Activated CD4-positive, alpha-beta T cell treated with anti-CD3 and anti-CD28 coated beads, Interleukin-2, amount 10 ng/mL, durations not matched to agents 24 days and 14 days (primary cell): ENCODE measurements around the gene KCNAB1. TPM values are rescaled to one million over a fixed set of nuclear protein-coding genes. Genes with fewer than 3 reads are reported as not detected.

Experiments
- DNase-seq: peaks from one replicate; pipeline ENCODE4 v3.0.0; 2022
- H3K27ac Mint-ChIP-seq: one replicate; pipeline ENCODE4 v1.8.0; 2022; ENCODE audit warnings: mild to moderate bottlenecking, mixed read lengths
- H3K27me3 Mint-ChIP-seq: one replicate; pipeline ENCODE4 v1.8.0; 2022; ENCODE audit warnings: mixed read lengths
- H3K36me3 Mint-ChIP-seq: one replicate; pipeline ENCODE4 v1.8.0; 2022; ENCODE audit warnings: low read depth, mild to moderate bottlenecking, mixed read lengths
- H3K4me1 Mint-ChIP-seq: one replicate; pipeline ENCODE4 v1.8.0; 2021; ENCODE audit warnings: mixed read lengths
- H3K4me3 Mint-ChIP-seq: one replicate; pipeline ENCODE4 v1.8.0; 2022; ENCODE audit warnings: mild to moderate bottlenecking, moderate library complexity, mixed read lengths
- H3K9me3 Mint-ChIP-seq: one replicate; pipeline ENCODE4 v1.8.0; 2021; ENCODE audit warnings: mixed read lengths
- intact Hi-C: fragments of 100-400 bp; cut with micrococcal nuclease; formaldehyde crosslinking; loops from one replicate; pipeline ENCODE4 v1.15.1; 2023
- total RNA-seq: library from RNA; stranded (reverse); gene quantifications from 2 replicates; pipeline ENCODE4 v1.2.3, GENCODE V29; 2022

Gene KCNAB1
- total RNA-seq, 1 donor from 2014 or later, result not detected

- H3K36me3 Mint-ChIP-seq, result no peaks in the 10 kb centered on the region
- H3K4me1 Mint-ChIP-seq, result peaks cover 9% of the 10 kb centered on the region
- H3K27ac Mint-ChIP-seq, result no peak overlapping the region
- DNase-seq, result no peak
- H3K4me3 Mint-ChIP-seq, result no peak overlapping the region
- peaks cover 9% of the 10 kb centered on the region for H3K9me3 Mint-ChIP-seq
- intact Hi-C loops, result no loop called here
- H3K27me3 Mint-ChIP-seq, result peaks cover 13% of the 10 kb centered on the region
These were observed 466.8 kb downstream of the KCNAB1 start for GRCh38 chr3:156586905-156587759.

- H3K27me3 Mint-ChIP-seq, result peaks cover 11% of the 10 kb centered on the region
- no peak for DNase-seq
- H3K36me3 Mint-ChIP-seq, result no peaks in the 10 kb centered on the region
- no peak overlapping the region for H3K4me3 Mint-ChIP-seq
- intact Hi-C loops, result no loop called here
- H3K9me3 Mint-ChIP-seq, result peaks cover 9% of the 10 kb centered on the region
- peaks cover 6% of the 10 kb centered on the region for H3K4me1 Mint-ChIP-seq
- no peak overlapping the region for H3K27ac Mint-ChIP-seq
These were observed 467.3 kb downstream of the KCNAB1 start for GRCh38 chr3:156587760-156588069.

Other genes with a start within 250 kb of the KCNAB1 start
- 150 and 151 TPM in 2 replicates for gene GMPS, start 249.9 kb upstream of the KCNAB1 start, total RNA-seq